ENCODE results near the gene CIPC.
A peak's percentile ranks its signal among the peaks of the same experiment; 100 is the strongest.

CIPC gene

DNA sequence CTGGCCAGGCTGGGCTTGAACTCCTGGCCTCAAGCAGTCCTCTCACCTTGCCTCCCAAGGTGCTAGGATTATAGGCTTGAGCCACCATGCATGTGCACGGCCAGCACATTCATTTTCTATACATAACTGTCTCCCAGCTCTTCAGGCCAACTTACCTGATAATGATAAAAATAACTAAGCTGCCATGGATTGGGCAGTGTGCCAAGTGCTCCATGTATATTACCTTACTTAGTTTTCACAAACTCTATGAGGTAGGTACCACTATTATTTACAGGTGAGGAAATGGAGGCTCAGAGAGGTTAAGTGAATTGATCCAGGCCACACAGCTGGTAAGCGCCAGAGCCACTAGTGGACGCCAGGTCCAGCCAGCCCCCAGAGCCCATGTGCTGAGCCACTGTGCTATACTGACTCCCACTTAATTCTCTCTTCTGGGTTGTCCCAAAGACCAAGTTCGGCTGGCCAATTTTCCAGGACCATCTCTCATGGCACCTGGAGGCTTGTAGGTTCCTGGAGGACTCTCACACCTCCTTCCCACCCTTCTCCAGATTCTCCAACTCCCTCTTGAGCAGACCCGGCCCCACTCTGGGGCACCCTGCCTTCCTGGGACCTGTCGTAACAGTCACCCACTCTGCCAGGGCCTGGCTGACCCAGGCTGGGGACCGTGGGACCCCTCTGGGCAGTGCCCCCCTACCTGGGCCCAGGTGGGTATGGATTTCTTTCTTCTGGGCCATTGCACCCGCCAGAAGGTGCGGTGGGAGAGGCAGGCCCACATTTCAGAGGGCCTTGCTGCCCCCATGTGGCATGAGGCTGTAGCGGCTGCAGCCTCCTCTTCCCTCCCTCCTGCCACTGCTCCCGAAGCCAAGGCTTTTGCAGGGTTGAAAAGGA is 30.2 kb upstream of the CIPC start:
- in situ Hi-C loops (cut with MboI; ENCODE audit: low pct_unique_long_range_greater_than_20kb, low sequenced_read_pairs) = loop anchor here (10.0 kb wide), 1 partner anchor 193 kb away; no protein-coding TSS in a partner anchor
- DNase-seq = peak; percentile 73

DNA sequence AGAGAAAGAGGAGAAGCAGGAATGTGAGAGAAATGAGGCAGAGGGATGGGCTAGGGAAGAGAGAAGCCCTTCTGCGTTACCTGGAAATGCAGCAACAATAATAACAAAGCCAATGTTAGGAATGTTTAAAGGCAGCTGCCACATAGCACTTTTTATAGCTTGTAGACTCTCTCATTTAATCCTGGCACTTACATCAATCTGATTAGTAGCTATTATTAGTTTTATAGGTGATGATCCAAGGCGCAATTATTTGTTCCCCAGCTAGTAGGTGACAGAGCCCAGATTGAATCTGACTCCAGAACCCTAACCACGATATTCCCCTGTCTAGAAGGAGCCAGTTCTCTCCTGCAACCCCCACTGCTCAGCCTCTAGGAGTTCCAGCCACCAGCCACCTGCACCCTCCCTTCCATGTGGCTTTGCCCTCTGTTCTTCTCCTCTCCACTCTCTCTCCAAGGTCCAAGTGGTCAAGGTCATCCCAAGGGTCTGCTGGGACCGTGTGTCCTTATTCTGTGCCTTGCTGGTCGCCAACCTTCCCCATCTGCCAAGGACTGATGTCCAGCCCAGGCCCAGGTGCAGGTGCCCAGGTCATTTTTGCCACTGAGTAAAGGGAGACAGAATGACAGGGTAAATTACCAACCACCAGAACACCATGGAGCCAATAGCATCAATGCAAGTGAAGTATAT is 29.4 kb upstream of the CIPC start:
- in situ Hi-C loops (cut with MboI; ENCODE audit: low pct_unique_long_range_greater_than_20kb, low sequenced_read_pairs) = loop anchor here (10.0 kb wide), 1 partner anchor 194 kb away; no protein-coding TSS in a partner anchor
- no peak for DNase-seq

DNA sequence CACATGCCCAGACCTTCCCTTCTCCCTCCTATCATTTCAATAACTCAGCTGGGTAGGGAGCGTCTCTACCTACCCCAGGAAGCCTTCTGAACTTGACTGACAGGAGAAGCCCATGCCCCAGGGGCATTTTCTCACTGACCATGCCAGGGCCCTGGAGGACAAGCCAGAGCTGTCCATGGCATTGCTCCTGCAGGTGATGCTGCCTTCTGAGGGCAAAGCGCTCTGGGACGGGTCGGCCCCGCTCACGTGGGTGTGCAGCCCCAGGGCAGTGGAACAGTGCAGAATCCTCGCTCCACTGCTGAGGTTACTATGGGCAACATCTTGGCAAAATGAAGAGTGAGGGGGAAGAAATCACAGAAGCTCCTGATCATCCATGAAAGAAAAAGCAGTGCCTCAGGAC is 28.5 kb upstream of the CIPC start:
- in situ Hi-C loops (cut with MboI; ENCODE audit: low pct_unique_long_range_greater_than_20kb, low sequenced_read_pairs) = loop anchor here (10.0 kb wide), 1 partner anchor 195 kb away; no protein-coding TSS in a partner anchor
- no peak for DNase-seq

DNA sequence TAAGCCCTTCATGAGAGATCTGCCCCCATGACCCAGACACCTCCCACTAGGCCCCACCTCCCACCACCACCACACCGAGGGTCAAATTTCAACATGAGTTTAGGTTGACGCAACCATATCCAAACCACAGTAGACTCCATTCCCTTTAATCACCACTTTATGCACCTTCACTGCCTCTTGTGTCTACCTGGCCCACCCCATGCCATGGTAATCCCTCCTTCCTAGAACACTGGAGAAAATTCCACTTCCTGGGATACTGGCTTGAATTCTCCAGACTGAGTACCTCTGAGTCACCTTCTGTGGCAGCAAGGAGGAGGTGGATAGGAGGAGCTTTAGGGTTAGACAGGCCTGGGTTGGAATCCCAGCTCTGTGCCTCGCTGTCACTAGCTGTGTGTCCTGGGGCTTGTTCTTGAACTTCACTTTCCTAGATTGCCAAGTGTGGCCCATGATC is 26.1 kb upstream of the CIPC start:
- DNase-seq = no peak
- in situ Hi-C loops (cut with MboI; ENCODE audit: low pct_unique_long_range_greater_than_20kb, low sequenced_read_pairs) = no loop called here

DNA sequence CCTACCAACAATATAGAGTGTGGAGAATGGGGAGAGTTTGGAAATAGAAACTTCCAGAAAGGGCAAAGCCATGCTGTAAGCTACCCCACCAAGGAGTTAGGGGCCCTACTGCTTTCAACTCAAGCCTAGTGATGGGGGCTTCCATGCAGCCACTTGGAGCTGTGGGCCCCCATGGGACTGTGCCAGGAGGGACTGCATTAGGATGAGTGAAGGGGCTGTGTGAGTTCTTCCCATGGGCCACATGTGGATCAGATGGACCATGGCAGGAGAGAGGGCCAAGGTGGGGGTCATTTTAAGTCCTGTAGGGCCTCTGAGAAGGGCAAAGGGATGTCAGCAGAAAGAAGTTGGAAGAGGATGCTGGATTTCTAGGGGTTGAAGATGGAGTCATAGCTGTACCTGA is 23.1 kb upstream of the CIPC start:
- in situ Hi-C loops (cut with MboI; ENCODE audit: low pct_unique_long_range_greater_than_20kb, low sequenced_read_pairs) = no loop called here
- no peak for DNase-seq

DNA sequence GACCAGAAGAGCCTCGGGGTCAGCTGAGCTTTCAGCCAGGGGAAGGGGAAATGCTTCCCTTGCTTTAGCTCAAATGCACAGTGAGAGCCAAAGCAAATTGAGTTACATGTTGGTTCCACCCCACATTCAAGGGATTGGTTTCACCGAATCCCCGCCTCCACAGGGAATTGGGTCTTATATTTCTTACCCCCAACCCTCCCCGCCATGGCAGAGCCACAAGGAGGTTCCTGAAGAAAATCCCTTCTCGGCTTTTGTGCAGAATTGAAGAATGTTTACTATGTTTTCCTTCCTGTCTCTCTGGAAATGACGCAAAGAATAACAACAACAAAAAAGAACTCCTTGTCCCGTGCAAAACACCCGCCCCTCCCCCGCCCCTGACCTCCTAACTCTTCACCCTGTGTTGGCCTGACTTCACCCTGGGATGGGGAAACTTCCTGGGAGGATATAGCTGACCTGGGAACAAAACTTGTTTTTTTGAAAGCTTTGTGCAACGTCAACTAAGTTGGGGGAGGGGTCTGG is 21.9 kb upstream of the CIPC start:
- DNase-seq = no peak
- in situ Hi-C loops (cut with MboI; ENCODE audit: low pct_unique_long_range_greater_than_20kb, low sequenced_read_pairs) = no loop called here

DNA sequence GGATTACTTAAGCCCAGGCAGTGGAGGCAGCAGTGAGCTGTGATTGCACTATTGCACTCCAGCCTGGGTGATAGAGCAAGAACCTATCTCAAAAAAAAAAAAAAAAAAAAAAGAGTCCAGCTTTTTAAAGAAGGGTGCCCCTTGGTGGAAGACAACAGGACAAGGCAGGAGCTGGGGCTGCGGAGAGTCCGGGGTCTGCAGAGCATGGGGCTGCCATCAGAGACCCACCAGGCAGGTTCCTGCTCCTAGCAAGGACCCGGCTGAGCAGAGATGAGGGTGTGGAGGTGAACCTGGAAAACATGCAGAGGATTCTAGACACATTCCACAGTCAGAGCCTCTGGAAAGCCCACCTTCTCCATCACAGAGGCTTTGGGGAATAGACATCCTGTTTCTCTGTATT is 21.0 kb upstream of the CIPC start:
- DNase-seq = no peak
- in situ Hi-C loops (cut with MboI; ENCODE audit: low pct_unique_long_range_greater_than_20kb, low sequenced_read_pairs) = no loop called here

DNA sequence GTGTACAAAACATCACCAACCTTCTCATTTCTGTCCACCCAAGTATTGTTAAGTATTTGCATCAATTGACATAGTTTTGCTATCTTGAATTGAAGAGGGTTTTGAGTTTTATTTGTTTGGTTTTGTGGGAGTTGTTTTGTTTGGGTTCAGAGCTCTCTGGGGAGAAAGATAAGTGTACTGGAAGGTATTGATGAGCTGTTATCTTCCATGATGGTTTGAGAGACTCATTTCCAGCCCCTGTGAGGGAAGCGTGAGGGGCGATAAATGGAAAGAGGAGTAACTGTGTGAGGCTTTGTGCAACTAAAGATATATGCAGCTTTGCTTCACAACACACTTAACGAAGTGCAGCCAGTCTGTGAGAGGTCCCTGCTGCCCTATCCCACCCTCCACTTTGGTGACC is 15.7 kb upstream of the CIPC start:
- in situ Hi-C loops (cut with MboI; ENCODE audit: low pct_unique_long_range_greater_than_20kb, low sequenced_read_pairs) = no loop called here
- DNase-seq = no peak

DNA sequence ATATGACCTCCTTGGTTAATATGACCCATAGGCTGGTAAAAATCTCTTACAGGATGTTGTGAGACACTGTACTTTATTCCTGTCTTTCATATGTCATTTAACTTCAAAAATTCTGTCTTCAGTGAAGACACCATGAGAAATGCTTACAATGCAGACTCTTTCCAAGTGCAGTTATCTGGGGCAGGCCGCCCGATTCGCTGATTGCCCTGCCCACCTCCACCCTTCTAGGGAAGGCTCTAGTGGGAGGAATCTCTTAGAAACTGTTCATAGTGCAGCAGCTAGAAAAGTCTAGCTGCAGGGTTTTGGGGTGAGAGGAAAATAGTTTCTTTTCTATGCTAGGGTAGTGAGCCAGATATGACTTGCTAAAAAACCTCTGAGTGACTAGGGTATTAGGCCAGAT is 15.0 kb upstream of the CIPC start:
- DNase-seq = no peak
- in situ Hi-C loops (cut with MboI; ENCODE audit: low pct_unique_long_range_greater_than_20kb, low sequenced_read_pairs) = no loop called here

DNA sequence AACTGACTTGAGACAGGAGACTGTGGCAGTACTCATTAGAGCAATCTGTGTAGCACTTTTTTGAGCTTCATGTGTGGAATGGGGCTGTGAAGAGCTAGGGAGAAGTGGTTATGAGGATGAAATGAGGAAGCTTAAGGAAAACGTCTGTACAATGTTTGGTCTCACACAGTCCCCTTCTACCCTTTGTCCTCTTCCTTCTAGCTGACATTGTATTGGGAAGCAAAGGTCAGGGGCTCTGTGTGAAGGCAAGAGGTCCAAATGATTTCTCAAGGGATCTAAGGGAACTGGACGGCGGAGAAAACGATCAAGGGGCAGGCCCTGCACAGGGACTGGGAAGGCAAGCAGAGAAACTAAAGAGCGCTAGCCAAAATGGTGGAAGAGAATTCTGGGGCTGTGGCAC is 13.1 kb upstream of the CIPC start:
- in situ Hi-C loops (cut with MboI; ENCODE audit: low pct_unique_long_range_greater_than_20kb, low sequenced_read_pairs) = no loop called here
- no peak for DNase-seq

DNA sequence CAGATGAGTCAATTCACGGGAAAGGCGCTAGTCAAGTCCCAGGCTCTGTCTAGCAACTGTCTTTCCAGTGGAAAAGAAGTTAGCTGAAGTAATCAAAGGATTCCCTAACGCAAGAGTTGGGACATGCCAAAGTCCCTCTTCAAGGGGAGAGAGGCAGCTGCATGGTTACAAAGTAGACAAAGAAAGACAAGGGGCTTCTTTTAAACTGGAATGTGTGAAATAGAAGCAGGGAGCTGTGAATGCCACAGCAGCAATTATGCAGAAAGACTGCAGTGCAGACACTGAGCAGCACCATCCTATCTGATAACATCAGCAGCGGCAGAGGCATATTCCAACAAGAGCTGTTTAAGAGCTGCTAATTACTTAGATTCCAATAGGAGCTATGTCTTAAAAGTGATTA is 12.5 kb upstream of the CIPC start:
- in situ Hi-C loops (cut with MboI; ENCODE audit: low pct_unique_long_range_greater_than_20kb, low sequenced_read_pairs) = no loop called here
- DNase-seq = no peak

DNA sequence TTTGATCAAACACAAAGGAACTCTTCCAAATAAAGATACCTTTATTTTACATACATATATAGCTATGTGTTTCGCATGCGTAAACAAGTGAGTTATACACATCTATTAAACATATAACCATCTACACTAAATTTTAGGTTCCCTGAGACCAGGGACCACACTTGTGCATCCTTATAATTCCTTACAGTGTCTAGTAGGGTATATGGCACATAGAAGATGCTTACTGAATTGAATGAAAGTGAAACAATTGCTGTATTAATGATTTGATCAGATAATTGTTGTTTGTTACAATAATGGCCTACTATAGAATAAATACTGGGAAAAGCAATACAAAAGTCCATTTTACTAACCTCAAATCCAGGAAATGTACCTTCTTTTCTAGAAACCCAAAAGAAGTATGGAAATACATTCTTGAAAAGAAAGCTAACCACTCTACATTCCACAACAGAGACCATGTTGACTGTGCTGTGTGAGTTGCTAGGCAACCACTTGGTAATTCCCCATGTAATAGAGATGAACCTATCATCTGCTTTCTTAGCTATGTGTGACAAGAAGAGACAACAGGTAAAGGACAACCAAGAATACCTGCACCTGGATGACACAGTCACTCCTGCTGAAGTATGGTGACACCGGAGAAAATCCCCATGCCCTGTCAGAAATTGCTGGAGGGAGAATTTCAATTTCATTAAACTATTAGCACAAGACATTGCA is 11.9 kb upstream of the CIPC start:
- no peak for DNase-seq
- in situ Hi-C loops (cut with MboI; ENCODE audit: low pct_unique_long_range_greater_than_20kb, low sequenced_read_pairs) = no loop called here

DNA sequence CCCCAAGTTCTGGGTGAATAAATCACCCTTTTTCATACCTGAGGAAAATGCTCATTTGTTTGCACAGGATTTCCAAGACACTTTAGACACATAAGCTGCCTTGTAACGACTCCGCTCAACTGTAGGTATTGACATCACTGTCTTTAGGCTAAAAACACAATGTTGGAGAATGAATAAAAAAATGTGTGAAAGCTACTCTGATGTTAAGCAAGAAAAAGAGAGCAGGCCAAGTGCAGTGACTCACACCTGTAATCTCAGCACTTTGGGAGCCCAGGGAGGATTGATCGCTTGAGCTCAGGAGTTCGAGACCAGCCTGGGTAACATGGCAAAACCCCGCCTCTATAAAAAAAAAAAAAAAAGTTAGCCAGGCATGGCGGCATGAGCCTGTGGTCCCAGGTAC is 11.1 kb upstream of the CIPC start:
- DNase-seq = no peak
- in situ Hi-C loops (cut with MboI; ENCODE audit: low pct_unique_long_range_greater_than_20kb, low sequenced_read_pairs) = no loop called here

DNA sequence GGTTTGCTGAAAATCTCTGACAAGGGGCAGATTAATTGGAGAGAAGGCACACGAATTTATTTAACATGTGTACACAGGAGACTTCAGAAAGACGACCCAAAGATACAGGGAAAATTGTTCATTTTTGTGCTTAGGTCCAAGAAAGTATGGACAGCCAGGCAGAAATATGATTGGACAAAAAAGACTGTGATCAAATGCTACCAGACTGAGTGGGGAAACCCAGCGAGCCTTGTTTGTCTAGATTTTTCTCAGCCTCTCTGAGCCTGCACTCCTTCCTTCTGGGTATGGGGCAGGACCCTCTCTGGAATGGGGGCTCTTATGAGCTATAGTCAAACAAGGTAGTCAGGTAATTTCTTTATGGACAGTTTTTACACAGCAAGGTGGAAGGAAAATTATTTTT is 10.4 kb upstream of the CIPC start:
- in situ Hi-C loops (cut with MboI; ENCODE audit: low pct_unique_long_range_greater_than_20kb, low sequenced_read_pairs) = no loop called here
- no peak for DNase-seq

DNA sequence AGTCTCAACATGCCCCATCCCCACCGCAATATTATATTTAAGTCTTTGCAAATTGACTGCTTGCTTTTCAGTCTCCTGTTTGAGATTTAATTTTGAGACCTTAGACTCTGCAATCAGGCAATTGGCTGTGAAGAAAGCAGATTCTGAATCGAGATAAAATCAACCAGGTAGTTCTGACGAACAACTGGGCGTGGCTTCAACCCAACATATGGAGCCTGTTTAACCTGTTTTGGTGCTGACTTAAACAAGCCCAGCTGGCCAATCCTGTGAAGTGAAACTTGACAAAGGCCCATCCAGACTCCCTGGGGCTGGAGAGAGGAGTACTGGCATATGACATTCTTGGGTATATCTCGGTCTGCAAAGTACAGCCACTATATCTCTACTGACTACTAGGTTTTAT is 9.8 kb upstream of the CIPC start:
- in situ Hi-C loops (cut with MboI; ENCODE audit: low pct_unique_long_range_greater_than_20kb, low sequenced_read_pairs) = no loop called here

DNA sequence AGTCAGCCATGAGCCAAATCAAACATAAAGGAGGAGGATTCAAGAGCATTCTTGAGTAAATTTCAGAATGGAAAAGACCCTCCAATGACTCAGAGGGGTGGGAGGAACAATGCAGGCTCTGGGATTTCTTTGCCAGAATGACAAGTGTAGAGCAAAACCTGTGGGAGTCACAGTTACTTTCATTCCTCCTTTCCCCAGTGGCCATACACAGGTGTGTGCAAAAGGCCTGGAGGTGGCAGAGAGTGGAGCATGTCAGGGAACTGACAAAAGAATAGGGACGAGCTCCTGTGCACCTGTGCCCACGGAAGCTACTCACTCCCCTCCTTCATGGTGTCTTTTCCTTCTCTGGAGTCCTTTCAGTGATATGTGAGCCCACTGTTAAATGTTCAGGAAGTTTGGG is 9.4 kb upstream of the CIPC start:
- DNase-seq = no peak
- in situ Hi-C loops (cut with MboI; ENCODE audit: low pct_unique_long_range_greater_than_20kb, low sequenced_read_pairs) = no loop called here

More for the DNA sequence above, 9.8 kb upstream of the CIPC start:
- no peak for DNase-seq

DNA sequence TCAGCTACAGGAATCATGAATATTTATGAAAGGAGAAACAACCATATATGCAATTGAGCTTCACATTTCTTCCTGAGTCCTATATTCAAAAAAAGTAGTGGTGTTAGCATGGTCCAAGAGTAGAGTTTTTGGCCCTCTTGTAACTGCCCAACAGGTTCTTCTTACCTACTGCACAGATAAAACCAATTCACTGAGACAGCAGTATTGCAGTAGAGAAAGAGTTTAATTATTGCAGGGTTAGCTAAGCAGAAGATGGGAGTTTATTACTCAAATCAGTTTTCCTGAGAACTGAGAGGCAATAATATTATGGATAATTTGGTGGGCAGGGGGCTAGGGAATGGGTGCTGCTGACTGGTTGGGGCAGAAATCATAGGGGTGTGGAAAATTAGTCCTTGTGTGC is 6.5 kb upstream of the CIPC start:
- in situ Hi-C loops (cut with MboI; ENCODE audit: low pct_unique_long_range_greater_than_20kb, low sequenced_read_pairs) = no loop called here
- DNase-seq = no peak

DNA sequence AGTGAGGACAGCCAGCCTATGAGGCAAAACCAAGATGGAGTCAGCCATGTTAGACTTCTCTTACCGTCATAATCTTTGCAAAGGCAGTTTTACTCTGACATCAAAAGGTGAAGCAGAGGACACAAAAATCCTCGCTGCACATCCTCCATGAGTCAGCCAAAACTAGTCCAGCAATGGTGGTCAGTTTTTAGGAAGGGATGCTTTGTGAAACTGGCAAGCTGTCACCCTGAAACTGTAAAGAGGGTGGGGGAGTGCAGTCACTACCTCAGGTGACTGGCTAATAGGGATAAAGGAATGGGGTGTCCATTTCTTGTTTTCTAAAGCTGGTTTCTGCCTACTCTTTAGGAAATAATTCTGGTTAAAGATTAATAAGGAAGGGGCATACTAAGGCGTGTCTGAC is 5.4 kb upstream of the CIPC start:
- no peak for DNase-seq
- in situ Hi-C loops (cut with MboI; ENCODE audit: low pct_unique_long_range_greater_than_20kb, low sequenced_read_pairs) = no loop called here

DNA sequence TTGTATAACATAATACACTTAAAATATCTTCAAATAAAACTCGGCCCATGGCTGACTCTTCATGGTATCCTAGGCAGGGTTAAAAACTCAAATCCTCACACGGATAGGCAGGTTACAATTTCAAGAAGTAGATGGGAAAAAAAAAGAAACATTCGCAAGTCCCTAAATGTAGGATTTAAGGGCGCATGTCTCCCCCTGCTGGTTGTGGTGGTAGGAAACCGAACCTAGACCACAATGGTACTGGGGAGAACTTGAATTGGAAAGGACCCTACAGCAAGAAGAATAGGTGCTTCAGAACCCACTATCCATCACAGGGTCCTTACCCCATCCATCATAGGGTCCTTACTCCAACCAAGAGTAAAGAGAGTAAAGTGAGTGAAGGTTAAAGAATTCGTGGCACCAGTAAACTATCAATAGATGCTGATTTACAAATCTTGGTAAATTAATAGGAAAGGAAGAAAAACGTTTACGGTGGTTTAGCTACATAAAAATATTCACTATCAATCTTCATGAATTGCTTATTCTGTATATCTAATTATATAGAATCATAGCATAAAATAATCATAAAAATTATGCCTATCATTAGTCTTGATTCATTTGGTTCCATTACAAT is 3.3 kb upstream of the CIPC start:
- DNase-seq = peak; percentile 79
- in situ Hi-C loops (cut with MboI; ENCODE audit: low pct_unique_long_range_greater_than_20kb, low sequenced_read_pairs) = no loop called here
